22Rv1 (cell line): ENCODE results near the gene DCX.

Source experiments
- CTCF ChIP-seq: fragments of 450-650 bp; IDR thresholded peaks from 2 replicates; pipeline ENCODE4 v1.5.1; 2017; ENCODE audit warnings: mild to moderate bottlenecking
- ZFX ChIP-seq: fragments of 450-650 bp; IDR thresholded peaks from 2 replicates; pipeline ENCODE4 v1.6.1; 2017; ENCODE audit warnings: antibody characterized with exemption, borderline replicate concordance

GRCh38 chrX:111407948-111408347 lies 4.0 kb downstream of the DCX start:
- no peak for TF ChIP-seq CTCF
- TF ChIP-seq ZFX: no peak
